ENCODE data around the gene SUSD6.

SUSD6 gene

GRCh38 chr14:69662636-69663299 lies 51.4 kb downstream of the SUSD6 start:
- Histone ChIP-seq H3K9me3 (ENCODE audit: control insufficient read depth, low read length) (no peaks in the 10 kb centered on the region), H3K9ac (ENCODE audit: low read length) (no peak overlapping the region), H3K36me3 (ENCODE audit: control insufficient read depth in 1 of 2, insufficient read depth in 2 of 2, low read depth in 1 of 2, low read length in 2 of 2) (peaks cover 6 to 15% of the 10 kb centered on the region in 2 experiments), H2BK12ac (ENCODE audit: low read length in 2 of 2) (no peak overlapping the region), H3K27ac (ENCODE audit: low read length, poor library complexity, severe bottlenecking) (no peak overlapping the region), H2BK5ac (ENCODE audit: low read depth, low read length, poor library complexity, severe bottlenecking) (no peak overlapping the region), H3K4me3 (ENCODE audit: insufficient read depth in 1 of 2, low read depth in 1 of 2, low read length in 2 of 2) (no peak overlapping the region), H3K4me2 (ENCODE audit: low read length, poor library complexity, severe bottlenecking) (no peak overlapping the region), H2AK5ac (ENCODE audit: low read length, severe bottlenecking) (no peak overlapping the region), H3K79me1 (replicated peaks; ENCODE audit: low read length, poor library complexity, severe bottlenecking) (peaks cover 43% of the 10 kb centered on the region), H2AFZ (ENCODE audit: low read depth, low read length) (no peak overlapping the region), H4K91ac (ENCODE audit: low read length) (no peak overlapping the region), H3K4me1 (ENCODE audit: control insufficient read depth, insufficient read depth, low read depth, low read length) (peaks cover 19% of the 10 kb centered on the region), H3K27me3 (ENCODE audit: control insufficient read depth in 1 of 2, insufficient read depth in 1 of 2, low read length in 2 of 2) (no peaks in the 10 kb centered on the region), H2BK15ac (ENCODE audit: low read depth, poor library complexity, severe bottlenecking) (no peak overlapping the region), H3K18ac (ENCODE audit: low read depth in 1 of 2, low read length in 2 of 2) (no peak overlapping the region), H2BK120ac (ENCODE audit: low read depth, low read length) (no peak overlapping the region), H3K14ac (ENCODE audit: low read length in 2 of 2) (no peak overlapping the region), H3K23ac (ENCODE audit: low read length in 2 of 2) (no peak overlapping the region), H4K8ac (ENCODE audit: low read length) (no peak overlapping the region), H3K4ac (ENCODE audit: low read depth in 1 of 2, low read length in 2 of 2) (no peak overlapping the region)
- no peak for DNase-seq
- 96% methylated on average over 1 of the region's 1 CpG for WGBS

- H2AK5ac ChIP-seq (ENCODE audit: low read length, severe bottlenecking): no peak overlapping the region
- no peak overlapping the region for H3K14ac ChIP-seq (ENCODE audit: low read length in 2 of 2)
- no peak overlapping the region for H3K9ac ChIP-seq (ENCODE audit: low read length)
- no peak overlapping the region for H3K4ac ChIP-seq (ENCODE audit: low read depth in 1 of 2, low read length in 2 of 2)
- H3K9me3 ChIP-seq (ENCODE audit: control insufficient read depth, low read length): no peaks in the 10 kb centered on the region
- WGBS: 86% methylated on average over 2 of the region's 3 CpGs
- H3K27ac ChIP-seq (ENCODE audit: low read length, poor library complexity, severe bottlenecking): no peak overlapping the region
- no peak overlapping the region for H2BK120ac ChIP-seq (ENCODE audit: low read depth, low read length)
- no peak overlapping the region for H4K91ac ChIP-seq (ENCODE audit: low read length)
- no peaks in the 10 kb centered on the region for H3K27me3 ChIP-seq (ENCODE audit: control insufficient read depth in 1 of 2, insufficient read depth in 1 of 2, low read length in 2 of 2)
- H4K8ac ChIP-seq (ENCODE audit: low read length): no peak overlapping the region
- peaks cover 6 to 15% of the 10 kb centered on the region in 2 experiments for H3K36me3 ChIP-seq (ENCODE audit: control insufficient read depth in 1 of 2, insufficient read depth in 2 of 2, low read depth in 1 of 2, low read length in 2 of 2)
- no peak overlapping the region for H2BK15ac ChIP-seq (ENCODE audit: low read depth, poor library complexity, severe bottlenecking)
- no peak for DNase-seq
- H3K4me3 ChIP-seq (ENCODE audit: insufficient read depth in 1 of 2, low read depth in 1 of 2, low read length in 2 of 2): no peak overlapping the region
- H3K4me2 ChIP-seq (ENCODE audit: low read length, poor library complexity, severe bottlenecking): no peak overlapping the region
- peaks cover 44% of the 10 kb centered on the region for H3K79me1 ChIP-seq (replicated peaks; ENCODE audit: low read length, poor library complexity, severe bottlenecking)
- H2BK12ac ChIP-seq (ENCODE audit: low read length in 2 of 2): no peak overlapping the region
- H3K18ac ChIP-seq (ENCODE audit: low read depth in 1 of 2, low read length in 2 of 2): peak overlapping the region in 1 of 2 experiments; percentile 21
- no peak overlapping the region for H3K23ac ChIP-seq (ENCODE audit: low read length in 2 of 2)
- H2AFZ ChIP-seq (ENCODE audit: low read depth, low read length): no peak overlapping the region
- no peak overlapping the region for H2BK5ac ChIP-seq (ENCODE audit: low read depth, low read length, poor library complexity, severe bottlenecking)
- H3K4me1 ChIP-seq (ENCODE audit: control insufficient read depth, insufficient read depth, low read depth, low read length): peaks cover 14% of the 10 kb centered on the region
Measured at GRCh38 chr14:69663300-69663643, 51.9 kb downstream of the SUSD6 start.

GRCh38 chr14:69664265-69664664 lies 52.9 kb downstream of the SUSD6 start:
- no peak overlapping the region for H2BK5ac ChIP-seq (ENCODE audit: low read depth, low read length, poor library complexity, severe bottlenecking)
- no peak overlapping the region for H2BK12ac ChIP-seq (ENCODE audit: low read length in 2 of 2)
- WGBS: 97% methylated on average over 4 of the region's 4 CpGs

GRCh38 chr14:69664865-69665526 lies 53.6 kb downstream of the SUSD6 start:
- Histone ChIP-seq H3K27me3 (ENCODE audit: control insufficient read depth in 1 of 2, insufficient read depth in 1 of 2, low read length in 2 of 2) (no peaks in the 10 kb centered on the region), H3K79me1 (replicated peaks; ENCODE audit: low read length, poor library complexity, severe bottlenecking) (peaks cover 47% of the 10 kb centered on the region), H3K27ac (ENCODE audit: low read length, poor library complexity, severe bottlenecking) (no peak overlapping the region), H2AFZ (ENCODE audit: low read depth, low read length) (no peak overlapping the region), H3K23ac (ENCODE audit: low read length in 2 of 2) (no peak overlapping the region), H3K18ac (ENCODE audit: low read depth in 1 of 2, low read length in 2 of 2) (no peak overlapping the region), H4K8ac (ENCODE audit: low read length) (no peak overlapping the region), H3K4ac (ENCODE audit: low read depth in 1 of 2, low read length in 2 of 2) (no peak overlapping the region), H3K4me3 (ENCODE audit: insufficient read depth in 1 of 2, low read depth in 1 of 2, low read length in 2 of 2) (no peak overlapping the region), H2BK5ac (ENCODE audit: low read depth, low read length, poor library complexity, severe bottlenecking) (no peak overlapping the region), H2BK15ac (ENCODE audit: low read depth, poor library complexity, severe bottlenecking) (no peak overlapping the region), H2AK5ac (ENCODE audit: low read length, severe bottlenecking) (no peak overlapping the region), H3K14ac (ENCODE audit: low read length in 2 of 2) (no peak overlapping the region), H3K36me3 (ENCODE audit: control insufficient read depth in 1 of 2, insufficient read depth in 2 of 2, low read depth in 1 of 2, low read length in 2 of 2) (peaks cover 0 to 11% of the 10 kb centered on the region in 2 experiments), H3K4me2 (ENCODE audit: low read length, poor library complexity, severe bottlenecking) (no peak overlapping the region), H3K4me1 (ENCODE audit: control insufficient read depth, insufficient read depth, low read depth, low read length) (peaks cover 9% of the 10 kb centered on the region), H3K9ac (ENCODE audit: low read length) (no peak overlapping the region), H2BK12ac (ENCODE audit: low read length in 2 of 2) (no peak overlapping the region), H4K91ac (ENCODE audit: low read length) (peak overlapping the region; percentile 7), H2BK120ac (ENCODE audit: low read depth, low read length) (no peak overlapping the region), H3K9me3 (ENCODE audit: control insufficient read depth, low read length) (no peaks in the 10 kb centered on the region)
- 91% methylated on average over 5 of the region's 7 CpGs for WGBS
- no peak for DNase-seq

More at GRCh38 chr14:69664265-69664664, 52.9 kb downstream of the SUSD6 start:
- no peak overlapping the region for H3K4me3 ChIP-seq (ENCODE audit: insufficient read depth in 1 of 2, low read depth in 1 of 2, low read length in 2 of 2)
- H3K27me3 ChIP-seq (ENCODE audit: control insufficient read depth in 1 of 2, insufficient read depth in 1 of 2, low read length in 2 of 2): no peaks in the 10 kb centered on the region
- H2BK120ac ChIP-seq (ENCODE audit: low read depth, low read length): no peak overlapping the region
- H2BK15ac ChIP-seq (ENCODE audit: low read depth, poor library complexity, severe bottlenecking): no peak overlapping the region
- no peak overlapping the region for H3K9ac ChIP-seq (ENCODE audit: low read length)
- H3K79me1 ChIP-seq (replicated peaks; ENCODE audit: low read length, poor library complexity, severe bottlenecking): peaks cover 40% of the 10 kb centered on the region
- H2AFZ ChIP-seq (ENCODE audit: low read depth, low read length): no peak overlapping the region
- peaks cover 6 to 15% of the 10 kb centered on the region in 2 experiments for H3K36me3 ChIP-seq (ENCODE audit: control insufficient read depth in 1 of 2, insufficient read depth in 2 of 2, low read depth in 1 of 2, low read length in 2 of 2)
- no peak overlapping the region for H3K4me2 ChIP-seq (ENCODE audit: low read length, poor library complexity, severe bottlenecking)
- H3K9me3 ChIP-seq (ENCODE audit: control insufficient read depth, low read length): no peaks in the 10 kb centered on the region
- no peak overlapping the region for H3K18ac ChIP-seq (ENCODE audit: low read depth in 1 of 2, low read length in 2 of 2)
- no peak overlapping the region for H3K14ac ChIP-seq (ENCODE audit: low read length in 2 of 2)
- no peak overlapping the region for H3K27ac ChIP-seq (ENCODE audit: low read length, poor library complexity, severe bottlenecking)
- H3K4ac ChIP-seq (ENCODE audit: low read depth in 1 of 2, low read length in 2 of 2): no peak overlapping the region
- no peak overlapping the region for H4K8ac ChIP-seq (ENCODE audit: low read length)
- DNase-seq: no peak
- no peak overlapping the region for H3K23ac ChIP-seq (ENCODE audit: low read length in 2 of 2)
- no peak overlapping the region for H4K91ac ChIP-seq (ENCODE audit: low read length)
- no peak overlapping the region for H2AK5ac ChIP-seq (ENCODE audit: low read length, severe bottlenecking)
- peaks cover 9% of the 10 kb centered on the region for H3K4me1 ChIP-seq (ENCODE audit: control insufficient read depth, insufficient read depth, low read depth, low read length)

Measured in mesenchymal stem cell (in vitro differentiated cells and primary cell).